22Rv1 (cell line): ENCODE results near the gene SLC25A26.

Experiments
- ZFX ChIP-seq: fragments of 450-650 bp; IDR thresholded peaks from 2 replicates; pipeline ENCODE4 v1.6.1; 2017; ENCODE audit warnings: antibody characterized with exemption, borderline replicate concordance
- TF ChIP-seq, protein P1 (sequence below): fragments of 450-650 bp; IDR thresholded peaks from 2 replicates; pipeline ENCODE4 v1.5.1; 2017; ENCODE audit warnings: mild to moderate bottlenecking

DNA sequence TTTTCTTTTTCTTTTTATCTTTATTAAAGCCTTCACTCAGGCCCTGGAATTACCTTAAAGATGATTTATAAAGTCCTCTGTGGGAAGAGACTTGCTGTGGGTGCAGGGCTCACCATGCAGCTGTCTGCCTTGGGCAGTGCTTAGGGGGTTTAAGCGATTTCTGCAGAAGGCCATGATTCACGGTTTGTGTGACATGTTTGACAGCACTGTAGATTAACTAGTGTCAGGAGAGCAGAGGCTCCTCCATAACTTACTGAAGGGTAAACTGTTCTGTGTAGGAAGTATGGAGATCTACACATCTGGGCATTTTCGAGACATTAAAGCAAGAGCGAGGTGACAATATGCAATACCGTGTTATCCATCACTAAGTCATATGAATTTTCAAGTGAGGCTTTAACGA is 142.3 kb downstream of the SLC25A26 start:
- TF ChIP-seq, protein P1, sequence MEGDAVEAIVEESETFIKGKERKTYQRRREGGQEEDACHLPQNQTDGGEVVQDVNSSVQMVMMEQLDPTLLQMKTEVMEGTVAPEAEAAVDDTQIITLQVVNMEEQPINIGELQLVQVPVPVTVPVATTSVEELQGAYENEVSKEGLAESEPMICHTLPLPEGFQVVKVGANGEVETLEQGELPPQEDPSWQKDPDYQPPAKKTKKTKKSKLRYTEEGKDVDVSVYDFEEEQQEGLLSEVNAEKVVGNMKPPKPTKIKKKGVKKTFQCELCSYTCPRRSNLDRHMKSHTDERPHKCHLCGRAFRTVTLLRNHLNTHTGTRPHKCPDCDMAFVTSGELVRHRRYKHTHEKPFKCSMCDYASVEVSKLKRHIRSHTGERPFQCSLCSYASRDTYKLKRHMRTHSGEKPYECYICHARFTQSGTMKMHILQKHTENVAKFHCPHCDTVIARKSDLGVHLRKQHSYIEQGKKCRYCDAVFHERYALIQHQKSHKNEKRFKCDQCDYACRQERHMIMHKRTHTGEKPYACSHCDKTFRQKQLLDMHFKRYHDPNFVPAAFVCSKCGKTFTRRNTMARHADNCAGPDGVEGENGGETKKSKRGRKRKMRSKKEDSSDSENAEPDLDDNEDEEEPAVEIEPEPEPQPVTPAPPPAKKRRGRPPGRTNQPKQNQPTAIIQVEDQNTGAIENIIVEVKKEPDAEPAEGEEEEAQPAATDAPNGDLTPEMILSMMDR, result no peak
- no peak for TF ChIP-seq ZFX
